GM18502 (cell line): Measurements from ENCODE around the gene HIP1.
"Not testable (repeated sequence)": the region's sequence is repeated elsewhere in the genome, so short reads cannot be mapped to it uniquely, and the experiment has no call there.

Experiments used
- ATAC-seq: cut with Tn5 transposase; IDR thresholded peaks from one replicate; pipeline ENCODE4 v1.9.1; 2021; ENCODE audit warnings: mild to moderate bottlenecking; ENCODE audit not compliant: unreplicated experiment, poor library complexity

The HIP1 gene

GRCh38 chr7:75623390-75624133 lies 115.2 kb downstream of the HIP1 start:
- ATAC-seq, result no peak

GRCh38 chr7:75621124-75621523 lies 117.6 kb downstream of the HIP1 start:
- ATAC-seq, result no peak

GRCh38 chr7:75619636-75620035 lies 119.1 kb downstream of the HIP1 start:
- no peak for ATAC-seq

- ATAC-seq, result no peak
Measured at GRCh38 chr7:75617634-75618234, 121.0 kb downstream of the HIP1 start.

GRCh38 chr7:75616421-75617167 lies 122.1 kb downstream of the HIP1 start:
- no peak for ATAC-seq

GRCh38 chr7:75614401-75614800 lies 124.3 kb downstream of the HIP1 start:
- ATAC-seq, result no peak

GRCh38 chr7:75613351-75613750 lies 125.4 kb downstream of the HIP1 start:
- ATAC-seq, result no peak

- ATAC-seq, result no peak
Measured at GRCh38 chr7:75611557-75612178, 127.1 kb downstream of the HIP1 start.

GRCh38 chr7:75609416-75609815 lies 129.3 kb downstream of the HIP1 start:
- ATAC-seq, result not testable (repeated sequence)

- ATAC-seq, result no peak
Measured at GRCh38 chr7:75608451-75609122, 130.2 kb downstream of the HIP1 start.

- ATAC-seq, result no peak
Measured at GRCh38 chr7:75604408-75604807, 134.3 kb downstream of the HIP1 start.

GRCh38 chr7:75602831-75603230 lies 135.9 kb downstream of the HIP1 start:
- not testable (repeated sequence) for ATAC-seq

- ATAC-seq, result no peak
Measured at GRCh38 chr7:75601539-75601938, 137.2 kb downstream of the HIP1 start.

- ATAC-seq, result not testable (repeated sequence)
Measured at GRCh38 chr7:75600748-75601147, 138.0 kb downstream of the HIP1 start.

GRCh38 chr7:75599244-75599781 lies 139.4 kb downstream of the HIP1 start:
- ATAC-seq, result no peak

GRCh38 chr7:75596727-75597614 lies 141.8 kb downstream of the HIP1 start:
- peak; percentile 65 for ATAC-seq

- ATAC-seq, result no peak
Measured at GRCh38 chr7:75595766-75596165, 143.0 kb downstream of the HIP1 start.

GRCh38 chr7:75593500-75594184 lies 145.1 kb downstream of the HIP1 start:
- not testable (repeated sequence) for ATAC-seq
